ENCODE measurements around the gene JAM2. TPM values are rescaled to one million over a fixed set of nuclear protein-coding genes. Genes with fewer than 3 reads are reported as not detected.

Gene JAM2
- polyA plus RNA-seq, 1 donor from 2014 or later, result 1.1 TPM

- H3K9me2 ChIP-seq (ENCODE audit: insufficient read depth, low read length), result no peaks in the 10 kb centered on the region
- no peak overlapping the region for H2AFZ ChIP-seq (ENCODE audit: low read depth, low read length)
- H3K79me2 ChIP-seq (replicated peaks; ENCODE audit: insufficient read depth, low read length), result no peaks in the 10 kb centered on the region
- no peaks in the 10 kb centered on the region for H3K9me3 ChIP-seq (ENCODE audit: low read length)
- no peak overlapping the region for H3K4me2 ChIP-seq (ENCODE audit: low read length)
- no peak overlapping the region for H3K4me3 ChIP-seq (ENCODE audit: low read length)
- no peak overlapping the region for H3K9ac ChIP-seq (ENCODE audit: low read length)
- no peak overlapping the region for H3K27ac ChIP-seq (ENCODE audit: low read length)
- TF ChIP-seq POLR2AphosphoS5 (IDR thresholded peaks at IDR 0.05), result no peak
- H3K36me3 ChIP-seq (ENCODE audit: insufficient read depth, low read length), result peaks cover 21% of the 10 kb centered on the region
- no peaks in the 10 kb centered on the region for H3F3A ChIP-seq (ENCODE audit: insufficient read depth, low read length, poor library complexity, severe bottlenecking)
- no peaks in the 10 kb centered on the region for H4K20me1 ChIP-seq (ENCODE audit: insufficient read depth)
- no peaks in the 10 kb centered on the region for H3K27me3 ChIP-seq (ENCODE audit: insufficient read depth, low read depth, low read length)
Observed at GRCh38 chr21:25722631-25723030, 83.6 kb downstream of the JAM2 start.

GRCh38 chr21:25732091-25732760 lies 93.2 kb downstream of the JAM2 start:
- Histone ChIP-seq H3K79me2 (replicated peaks; ENCODE audit: insufficient read depth, low read length) (peaks cover 57% of the 10 kb centered on the region), H3K4me3 (ENCODE audit: low read length) (no peak overlapping the region), H3K4me2 (ENCODE audit: low read length) (no peak overlapping the region), H2AFZ (ENCODE audit: low read depth, low read length) (no peak overlapping the region), H3F3A (ENCODE audit: insufficient read depth, low read length, poor library complexity, severe bottlenecking) (no peaks in the 10 kb centered on the region), H3K27ac (ENCODE audit: low read length) (no peak overlapping the region), H3K9me3 (ENCODE audit: low read length) (no peaks in the 10 kb centered on the region), H3K36me3 (ENCODE audit: insufficient read depth, low read length) (peaks cover 13% of the 10 kb centered on the region), H3K27me3 (ENCODE audit: insufficient read depth, low read depth, low read length) (no peaks in the 10 kb centered on the region), H4K20me1 (ENCODE audit: insufficient read depth) (no peaks in the 10 kb centered on the region), H3K9me2 (ENCODE audit: insufficient read depth, low read length) (no peaks in the 10 kb centered on the region), H3K9ac (ENCODE audit: low read length) (no peak overlapping the region)
- TF ChIP-seq CTCF (IDR thresholded peaks at IDR 0.05; ENCODE audit: poor library complexity, severe bottlenecking) (no peak), REST (IDR thresholded peaks at IDR 0.05; ENCODE audit: borderline replicate concordance) (no peak), EZH2 (IDR thresholded peaks at IDR 0.05; ENCODE audit: borderline replicate concordance, insufficient read depth, low read length, poor library complexity, severe bottlenecking) (no peak), MXI1 (conservative IDR thresholded peaks at IDR 0.05; ENCODE audit: poor library complexity, severe bottlenecking) (no peak), EP300 (conservative IDR thresholded peaks at IDR 0.05; ENCODE audit: poor library complexity, severe bottlenecking) (no peak), RAD21 (conservative IDR thresholded peaks at IDR 0.05) (no peak), TAF1 (IDR thresholded peaks at IDR 0.05; ENCODE audit: low read depth) (no peak), SMC3 (conservative IDR thresholded peaks at IDR 0.05; ENCODE audit: poor library complexity) (no peak), POLR2AphosphoS5 (IDR thresholded peaks at IDR 0.05) (no peak)
